Upper lobe of right lung (tissue), 1 donor: ENCODE measurements around the gene CADM1. TPM values are rescaled to one million over a fixed set of nuclear protein-coding genes. Genes with fewer than 3 reads are reported as not detected.

Experiments used
- ATAC-seq: fragments of 200-7000 bp; cut with Tn5 transposase; one replicate; pipeline ENCODE4 v1.9.1; 2020; ENCODE audit warnings: mild to moderate bottlenecking, moderate library complexity
- DNase-seq: peaks from one replicate; pipeline ENCODE4 v3.0.0-alpha.2; 2020
- H3K27ac ChIP-seq: fragments of 200-600 bp; one replicate; pipeline ENCODE4 v1.8.0; 2022
- H3K27me3 ChIP-seq: fragments of 200-600 bp; one replicate; pipeline ENCODE4 v1.8.0; 2022; ENCODE audit warnings: mild to moderate bottlenecking
- H3K36me3 ChIP-seq: fragments of 200-600 bp; one replicate; pipeline ENCODE4 v1.8.0; 2022
- H3K4me1 ChIP-seq: fragments of 200-600 bp; one replicate; pipeline ENCODE4 v1.8.0; 2022
- H3K4me3 ChIP-seq: fragments of 200-600 bp; one replicate; pipeline ENCODE4 v1.8.0; 2022; ENCODE audit warnings: mild to moderate bottlenecking
- H3K9me3 ChIP-seq: fragments of 200-600 bp; one replicate; pipeline ENCODE4 v1.8.0; 2022
- intact Hi-C: fragments of 100-400 bp; cut with DNase I; formaldehyde crosslinking; loops from one replicate; pipeline ENCODE4 v1.11.0; 2022
- total RNA-seq: library from RNA; stranded (reverse); fragmentation: NEBNext Ultra II Directional; extraction: Animal tissue kit (Norgen Biotek cat#: 25700); gene quantifications from one replicate; pipeline ENCODE4 v1.2.1, GENCODE V29; 2021
- TF ChIP-seq, protein P1 (sequence below): fragments of 200-600 bp; IDR thresholded peaks from one replicate; pipeline ENCODE4 v1.8.0; 2022; ENCODE audit warnings: antibody characterized with exemption
- donor health status: DM: no; HTN: yes; CAD: no; lungs with severe emphysema.

Gene CADM1
- total RNA-seq, 1 donor from 2014 or later: 222 TPM

- DNase-seq (no peak), ATAC-seq (no peak)
- intact Hi-C loops: no loop called here
- Histone ChIP-seq H3K36me3 (no peaks in the 10 kb centered on the region), H3K27me3 (no peaks in the 10 kb centered on the region), H3K9me3 (no peaks in the 10 kb centered on the region), H3K4me3 (no peak overlapping the region), H3K27ac (no peak overlapping the region), H3K4me1 (no peaks in the 10 kb centered on the region)
- TF ChIP-seq, protein P1, sequence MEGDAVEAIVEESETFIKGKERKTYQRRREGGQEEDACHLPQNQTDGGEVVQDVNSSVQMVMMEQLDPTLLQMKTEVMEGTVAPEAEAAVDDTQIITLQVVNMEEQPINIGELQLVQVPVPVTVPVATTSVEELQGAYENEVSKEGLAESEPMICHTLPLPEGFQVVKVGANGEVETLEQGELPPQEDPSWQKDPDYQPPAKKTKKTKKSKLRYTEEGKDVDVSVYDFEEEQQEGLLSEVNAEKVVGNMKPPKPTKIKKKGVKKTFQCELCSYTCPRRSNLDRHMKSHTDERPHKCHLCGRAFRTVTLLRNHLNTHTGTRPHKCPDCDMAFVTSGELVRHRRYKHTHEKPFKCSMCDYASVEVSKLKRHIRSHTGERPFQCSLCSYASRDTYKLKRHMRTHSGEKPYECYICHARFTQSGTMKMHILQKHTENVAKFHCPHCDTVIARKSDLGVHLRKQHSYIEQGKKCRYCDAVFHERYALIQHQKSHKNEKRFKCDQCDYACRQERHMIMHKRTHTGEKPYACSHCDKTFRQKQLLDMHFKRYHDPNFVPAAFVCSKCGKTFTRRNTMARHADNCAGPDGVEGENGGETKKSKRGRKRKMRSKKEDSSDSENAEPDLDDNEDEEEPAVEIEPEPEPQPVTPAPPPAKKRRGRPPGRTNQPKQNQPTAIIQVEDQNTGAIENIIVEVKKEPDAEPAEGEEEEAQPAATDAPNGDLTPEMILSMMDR: no peak
Measured at GRCh38 chr11:115364896-115365295, 139.3 kb downstream of the CADM1 start.

- Histone ChIP-seq H3K27ac (no peak overlapping the region), H3K27me3 (no peaks in the 10 kb centered on the region), H3K9me3 (no peaks in the 10 kb centered on the region), H3K4me1 (no peaks in the 10 kb centered on the region), H3K36me3 (no peaks in the 10 kb centered on the region), H3K4me3 (no peak overlapping the region)
- intact Hi-C loops: no loop called here
- DNase-seq (no peak), ATAC-seq (no peak)
- TF ChIP-seq, protein P1: no peak
Measured at GRCh38 chr11:115363921-115364320, 140.3 kb downstream of the CADM1 start.

GRCh38 chr11:115363426-115363825, 140.8 kb downstream of the CADM1 start:
- TF ChIP-seq, protein P1: no peak
- no peaks in the 10 kb centered on the region for H3K27me3 ChIP-seq
- H3K27ac ChIP-seq: no peak overlapping the region
- no peaks in the 10 kb centered on the region for H3K36me3 ChIP-seq
- no peaks in the 10 kb centered on the region for H3K9me3 ChIP-seq
- intact Hi-C loops: no loop called here
- H3K4me1 ChIP-seq: no peaks in the 10 kb centered on the region
- ATAC-seq (no peak), DNase-seq (no peak)
- no peak overlapping the region for H3K4me3 ChIP-seq

DNA sequence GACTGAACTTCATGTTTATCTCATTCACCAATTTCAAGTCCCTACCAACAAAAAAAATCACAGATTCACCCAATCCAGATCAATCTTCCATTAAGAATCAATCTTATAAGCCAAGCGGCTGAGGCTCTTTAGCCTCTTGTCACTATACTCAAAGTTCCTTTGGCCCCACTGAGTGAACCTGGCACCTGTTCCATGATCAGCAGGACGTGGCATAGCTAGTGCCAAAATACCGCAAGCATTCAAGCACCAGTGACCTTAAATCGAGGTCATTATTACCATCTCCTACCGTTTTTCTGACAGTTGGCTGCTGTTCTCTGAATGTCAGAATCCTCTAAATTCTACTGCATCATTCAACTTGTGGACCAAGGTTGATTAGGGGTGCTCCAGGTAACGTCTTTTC, 141.2 kb downstream of the CADM1 start:
- DNase-seq (no peak), ATAC-seq (no peak)
- Histone ChIP-seq H3K4me1 (no peaks in the 10 kb centered on the region), H3K36me3 (no peaks in the 10 kb centered on the region), H3K27ac (no peak overlapping the region), H3K4me3 (no peak overlapping the region), H3K27me3 (no peaks in the 10 kb centered on the region), H3K9me3 (no peaks in the 10 kb centered on the region)
- TF ChIP-seq, protein P1: no peak
- intact Hi-C loops: no loop called here

DNA sequence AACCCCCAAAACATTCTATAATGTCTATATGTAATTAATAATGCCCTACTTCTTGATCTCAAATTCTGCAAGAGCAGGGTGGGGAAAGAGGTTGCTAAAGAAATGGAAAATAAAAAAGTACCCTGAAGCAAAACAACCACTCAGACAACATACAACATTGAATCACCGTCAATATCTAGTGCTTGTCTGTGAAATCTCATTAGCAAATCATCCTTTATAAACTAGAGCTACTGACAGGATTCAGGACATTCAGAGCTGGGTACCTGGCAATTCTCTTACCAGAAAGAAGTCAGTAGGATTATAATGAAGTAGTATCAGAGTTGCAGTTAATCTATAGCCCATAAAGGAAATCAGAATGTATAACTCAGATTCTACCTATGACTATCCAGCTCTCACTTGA, 143.2 kb downstream of the CADM1 start:
- no peak overlapping the region for H3K27ac ChIP-seq
- TF ChIP-seq, protein P1: no peak
- H3K9me3 ChIP-seq: no peaks in the 10 kb centered on the region
- no peak overlapping the region for H3K4me3 ChIP-seq
- no peak for DNase-seq
- ATAC-seq: no peak
- H3K36me3 ChIP-seq: no peaks in the 10 kb centered on the region
- intact Hi-C loops: no loop called here
- no peaks in the 10 kb centered on the region for H3K4me1 ChIP-seq
- no peaks in the 10 kb centered on the region for H3K27me3 ChIP-seq

DNA sequence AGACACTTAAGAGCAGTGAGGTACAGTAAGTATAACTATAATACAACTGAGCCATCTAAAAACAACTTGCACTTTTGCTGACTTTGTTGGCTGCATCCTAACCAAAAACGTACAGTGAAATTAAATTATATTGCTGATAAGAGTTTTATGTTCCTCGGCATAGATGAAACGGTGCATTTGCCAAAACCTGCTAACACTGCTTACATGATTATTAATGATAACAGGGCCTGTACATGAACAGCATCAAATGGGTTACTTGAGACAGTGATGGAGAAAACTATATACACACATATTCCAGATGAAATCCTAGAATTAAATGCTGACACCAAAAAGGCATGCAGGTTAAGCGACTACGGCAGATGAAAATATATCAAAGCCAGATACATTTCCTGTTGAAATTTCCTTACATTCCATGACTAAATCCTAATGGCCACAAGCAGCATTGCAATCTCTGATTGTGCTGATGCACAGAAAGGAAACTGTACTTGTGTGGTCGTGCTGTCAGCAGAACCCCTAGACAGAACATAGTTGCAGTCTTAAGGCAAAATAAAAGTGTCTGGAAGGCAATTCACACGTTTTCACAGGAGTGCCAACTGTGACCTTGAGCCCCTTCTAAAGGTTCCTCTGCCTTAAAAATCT, 143.9 kb downstream of the CADM1 start:
- Histone ChIP-seq H3K4me3 (no peak overlapping the region), H3K9me3 (no peaks in the 10 kb centered on the region), H3K27me3 (no peaks in the 10 kb centered on the region), H3K27ac (no peak overlapping the region), H3K4me1 (no peaks in the 10 kb centered on the region), H3K36me3 (no peaks in the 10 kb centered on the region)
- TF ChIP-seq, protein P1: no peak
- intact Hi-C loops: no loop called here
- ATAC-seq: no peak
- DNase-seq: no peak
